ENCODE data around the gene ICAM1.

- TF ChIP-seq, protein P1, sequence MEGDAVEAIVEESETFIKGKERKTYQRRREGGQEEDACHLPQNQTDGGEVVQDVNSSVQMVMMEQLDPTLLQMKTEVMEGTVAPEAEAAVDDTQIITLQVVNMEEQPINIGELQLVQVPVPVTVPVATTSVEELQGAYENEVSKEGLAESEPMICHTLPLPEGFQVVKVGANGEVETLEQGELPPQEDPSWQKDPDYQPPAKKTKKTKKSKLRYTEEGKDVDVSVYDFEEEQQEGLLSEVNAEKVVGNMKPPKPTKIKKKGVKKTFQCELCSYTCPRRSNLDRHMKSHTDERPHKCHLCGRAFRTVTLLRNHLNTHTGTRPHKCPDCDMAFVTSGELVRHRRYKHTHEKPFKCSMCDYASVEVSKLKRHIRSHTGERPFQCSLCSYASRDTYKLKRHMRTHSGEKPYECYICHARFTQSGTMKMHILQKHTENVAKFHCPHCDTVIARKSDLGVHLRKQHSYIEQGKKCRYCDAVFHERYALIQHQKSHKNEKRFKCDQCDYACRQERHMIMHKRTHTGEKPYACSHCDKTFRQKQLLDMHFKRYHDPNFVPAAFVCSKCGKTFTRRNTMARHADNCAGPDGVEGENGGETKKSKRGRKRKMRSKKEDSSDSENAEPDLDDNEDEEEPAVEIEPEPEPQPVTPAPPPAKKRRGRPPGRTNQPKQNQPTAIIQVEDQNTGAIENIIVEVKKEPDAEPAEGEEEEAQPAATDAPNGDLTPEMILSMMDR (IDR thresholded peaks at IDR 0.05 in 4 of 5, conservative IDR thresholded peaks at IDR 0.05 in 1 of 5) = no peak
- no peak for TF ChIP-seq POLR2A (IDR thresholded peaks at IDR 0.05)
These were observed 22.1 kb downstream of the ICAM1 start for GRCh38 chr19:10292789-10293636.
